ENCODE data around the gene MMEL1. TPM values are rescaled to one million over a fixed set of nuclear protein-coding genes. Genes with fewer than 3 reads are reported as not detected.

The MMEL1 gene
- total RNA-seq, 1 experiment from 2014 or later: not detected

GRCh38 chr1:2633936-2634491 is 1.2 kb upstream of the MMEL1 start:
- POLR2A ChIA-PET: interaction anchor here (0.6 kb wide), 1 partner anchor 388 kb away, joined by 3 read pairs; no protein-coding TSS in a partner anchor

DNA sequence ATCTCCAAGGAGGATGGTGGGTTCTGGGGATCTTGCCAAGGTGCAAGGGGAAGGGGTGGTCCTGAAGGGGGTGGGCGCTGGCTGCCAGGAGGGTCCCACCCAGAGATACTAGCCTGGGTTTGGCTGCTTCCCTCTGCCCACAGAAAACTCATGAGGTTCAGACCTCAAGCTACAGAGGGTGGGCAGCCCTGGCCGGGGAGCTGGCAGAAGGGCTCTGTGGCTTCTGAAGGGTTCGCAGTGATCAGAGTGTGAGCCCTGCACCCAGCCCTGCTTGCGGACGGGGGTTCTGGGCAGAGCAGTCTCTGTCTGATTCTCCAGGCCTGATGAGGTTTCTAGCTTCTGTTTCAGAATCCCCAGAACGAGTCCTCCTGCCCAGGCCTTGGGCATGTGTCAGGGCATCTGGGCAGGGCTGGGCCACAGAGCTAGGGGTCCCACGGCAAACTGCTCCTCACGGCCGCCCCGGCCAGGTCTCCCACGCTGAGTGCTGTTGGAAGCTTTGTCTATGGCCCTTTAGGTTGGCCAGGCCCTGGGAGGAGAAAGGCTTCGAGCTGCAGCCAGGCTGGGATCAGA is 635 bp upstream of the MMEL1 start:
- no peak for DNase-seq (ENCODE audit: unreplicated experiment)
- no peak overlapping the region for H3K4me3 Mint-ChIP-seq (ENCODE audit: unreplicated experiment)
- no peak for TF ChIP-seq CTCF (IDR thresholded peaks at IDR 0.05; ENCODE audit: unreplicated experiment)
- H3K4me1 Mint-ChIP-seq (ENCODE audit: insufficient read depth, unreplicated experiment): peaks cover 5% of the 10 kb centered on the region
- intact Hi-C loops (cut with micrococcal nuclease): no loop called here
- H3K27me3 Mint-ChIP-seq (ENCODE audit: insufficient read depth, unreplicated experiment): no peaks in the 10 kb centered on the region
- POLR2A ChIA-PET: interaction anchor here (0.6 kb wide), 1 partner anchor 389 kb away, joined by 3 read pairs; no protein-coding TSS in a partner anchor
- H3K9me3 Mint-ChIP-seq (ENCODE audit: unreplicated experiment): peaks cover 9% of the 10 kb centered on the region
- CTCF ChIA-PET: no interaction called here
- peaks cover 5% of the 10 kb centered on the region for H3K36me3 Mint-ChIP-seq (ENCODE audit: insufficient read depth, unreplicated experiment)
- no peak overlapping the region for H3K27ac Mint-ChIP-seq (ENCODE audit: low read depth, unreplicated experiment)
- BruUV-seq (replicated peaks): no TSS peak

More at GRCh38 chr1:2633936-2634491, 1.2 kb upstream of the MMEL1 start:
- Mint-ChIP-seq H3K4me1 (ENCODE audit: insufficient read depth, unreplicated experiment) (peaks cover 5% of the 10 kb centered on the region), H3K27ac (ENCODE audit: low read depth, unreplicated experiment) (no peak overlapping the region), H3K36me3 (ENCODE audit: insufficient read depth, unreplicated experiment) (peaks cover 5% of the 10 kb centered on the region), H3K4me3 (ENCODE audit: unreplicated experiment) (no peak overlapping the region), H3K27me3 (ENCODE audit: insufficient read depth, unreplicated experiment) (no peaks in the 10 kb centered on the region), H3K9me3 (ENCODE audit: unreplicated experiment) (peaks cover 9% of the 10 kb centered on the region)
- CTCF ChIA-PET: no interaction called here
- TF ChIP-seq CTCF (IDR thresholded peaks at IDR 0.05; ENCODE audit: unreplicated experiment): no peak
- intact Hi-C loops (cut with micrococcal nuclease): no loop called here
- DNase-seq (ENCODE audit: unreplicated experiment): no peak
- BruUV-seq (replicated peaks): no TSS peak

DNA sequence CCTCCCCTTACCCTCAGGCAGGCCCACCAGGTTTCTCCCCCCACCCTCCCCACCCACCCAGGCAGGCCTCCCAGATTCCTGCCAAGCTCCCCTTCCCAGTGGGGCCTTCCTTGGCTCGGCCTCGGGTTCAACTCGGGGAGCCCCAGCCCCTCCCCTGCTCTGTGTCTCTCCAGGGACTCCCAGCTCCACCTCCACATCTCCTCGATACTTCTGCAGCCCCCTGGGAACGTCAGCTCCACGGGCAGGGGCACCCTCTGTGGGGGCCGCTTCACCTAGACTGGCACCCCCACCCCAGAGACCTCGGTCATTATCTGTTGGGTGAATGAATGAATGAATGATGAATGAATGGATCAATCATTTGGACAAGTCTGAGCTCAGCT is 775 bp downstream of the MMEL1 start:
- peaks cover 5% of the 10 kb centered on the region for H3K4me1 Mint-ChIP-seq (ENCODE audit: insufficient read depth, unreplicated experiment)
- H3K4me3 Mint-ChIP-seq (ENCODE audit: unreplicated experiment): no peak overlapping the region
- DNase-seq (ENCODE audit: unreplicated experiment): no peak
- intact Hi-C loops (cut with micrococcal nuclease): no loop called here
- H3K36me3 Mint-ChIP-seq (ENCODE audit: insufficient read depth, unreplicated experiment): peaks cover 4% of the 10 kb centered on the region
- POLR2A ChIA-PET: no interaction called here
- TF ChIP-seq CTCF (IDR thresholded peaks at IDR 0.05; ENCODE audit: unreplicated experiment): no peak
- no peaks in the 10 kb centered on the region for H3K27me3 Mint-ChIP-seq (ENCODE audit: insufficient read depth, unreplicated experiment)
- H3K27ac Mint-ChIP-seq (ENCODE audit: low read depth, unreplicated experiment): no peak overlapping the region
- peaks cover 9% of the 10 kb centered on the region for H3K9me3 Mint-ChIP-seq (ENCODE audit: unreplicated experiment)
- CTCF ChIA-PET: no interaction called here
- no TSS peak for BruUV-seq (replicated peaks)

DNA sequence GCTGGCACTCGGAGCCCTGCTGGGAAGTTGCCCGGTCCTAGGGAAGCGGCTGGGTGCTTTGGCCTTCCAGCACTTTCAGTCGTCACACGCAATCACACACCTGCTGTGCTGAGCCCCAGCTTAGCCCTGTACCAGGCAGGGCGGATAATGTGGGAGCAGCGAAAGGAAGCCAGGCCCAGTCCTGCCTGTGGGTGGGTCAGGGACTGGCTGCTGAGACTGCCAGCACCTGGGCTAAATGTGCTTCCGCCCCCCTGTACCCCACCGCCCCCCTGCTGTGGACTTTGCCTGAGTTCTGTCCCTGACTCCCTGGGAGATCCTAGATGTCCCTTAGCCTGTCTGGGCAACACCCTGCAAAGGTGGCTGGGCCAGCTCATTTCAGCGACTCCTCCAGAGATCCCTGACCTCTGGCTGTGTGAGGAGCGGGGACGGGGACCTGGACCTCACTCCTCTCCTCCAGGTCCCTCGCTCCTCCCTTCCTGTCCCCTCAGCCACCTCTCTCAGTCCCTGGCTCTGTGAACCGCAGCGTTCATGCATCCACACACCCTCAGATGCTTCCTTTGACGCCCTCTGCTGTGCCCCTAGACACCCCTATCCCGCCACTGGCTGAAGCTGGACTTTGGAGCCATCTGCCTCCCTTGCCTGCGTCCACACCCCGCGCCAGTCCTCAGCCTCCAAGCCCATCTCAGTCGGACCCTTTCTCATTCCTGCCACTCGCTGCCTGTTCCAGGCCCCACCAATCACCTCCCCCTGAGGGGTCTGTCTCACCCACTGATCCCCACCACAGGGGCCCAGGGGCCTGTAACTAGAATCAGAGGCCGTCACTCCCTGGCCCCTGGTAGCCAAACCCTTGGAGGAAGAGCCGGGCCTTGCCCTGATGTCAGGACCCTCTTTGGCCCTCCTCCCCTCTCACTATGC is 1.4 kb downstream of the MMEL1 start:
- TF ChIP-seq CTCF (IDR thresholded peaks at IDR 0.05; ENCODE audit: unreplicated experiment): no peak
- POLR2A ChIA-PET: no interaction called here
- no TSS peak for BruUV-seq (replicated peaks)
- intact Hi-C loops (cut with micrococcal nuclease): no loop called here
- Mint-ChIP-seq H3K27ac (ENCODE audit: low read depth, unreplicated experiment) (no peak overlapping the region), H3K4me1 (ENCODE audit: insufficient read depth, unreplicated experiment) (no peaks in the 10 kb centered on the region), H3K9me3 (ENCODE audit: unreplicated experiment) (peaks cover 9% of the 10 kb centered on the region), H3K4me3 (ENCODE audit: unreplicated experiment) (no peak overlapping the region), H3K27me3 (ENCODE audit: insufficient read depth, unreplicated experiment) (peaks cover 1% of the 10 kb centered on the region), H3K36me3 (ENCODE audit: insufficient read depth, unreplicated experiment) (no peaks in the 10 kb centered on the region)
- CTCF ChIA-PET: no interaction called here
- no peak for DNase-seq (ENCODE audit: unreplicated experiment)
